Esophagus muscularis mucosa (tissue), 4 donors: ENCODE data around the gene ANKS1B. TPM values are rescaled to one million over a fixed set of nuclear protein-coding genes. Genes with fewer than 3 reads are reported as not detected.

Experiments
- DNase-seq: peaks from one replicate; pipeline ENCODE4 v3.0.0-alpha.2; 2017; ENCODE audit errors: extremely low spot score
- H3K27ac ChIP-seq, 4 donors: fragments of 200-600 bp; sonication (generic); replicated peaks in 1 of 4; 1 replicate in 3 of 4; 2 replicates in 1 of 4; pipeline ENCODE4 v1.5.1; 2016 to 2019; ENCODE audit warnings: mild to moderate bottlenecking in 1 of 4
- H3K27me3 ChIP-seq, 4 donors: fragments of 200-600 bp; sonication (generic); one replicate each; pipeline versions ENCODE4 v1.5.1 to v1.6.0; 2016 to 2019
- H3K36me3 ChIP-seq, 4 donors: fragments of 200-600 bp; sonication (generic); one replicate each; pipeline ENCODE4 v1.5.1; 2016 to 2019
- H3K4me1 ChIP-seq, 4 donors: fragments of 200-600 bp; sonication (generic); one replicate each; pipeline ENCODE4 v1.5.1; 2016 to 2019
- H3K4me3 ChIP-seq, 4 donors: fragments of 200-600 bp; sonication (generic); 1 replicate in 2 of 4; 2 replicates in 2 of 4; pipeline ENCODE4 v1.5.1; 2016 to 2019; ENCODE audit warnings: mild to moderate bottlenecking in 4 of 4, moderate library complexity in 1 of 4
- H3K9me3 ChIP-seq, 4 donors: fragments of 200-600 bp; sonication (generic); 1 replicate in 3 of 4; 2 replicates in 1 of 4; pipeline ENCODE4 v1.5.1; 2016 to 2019
- CTCF ChIP-seq, 3 experiments: fragments of 200-600 bp in 2 of 3; fragments of 450-650 bp in 1 of 3; sonication (generic) in 2 of 3; IDR thresholded peaks; one replicate each; pipeline ENCODE4 v1.5.1; 2017 to 2019; ENCODE audit warnings: antibody characterized with exemption in 3 of 3, mild to moderate bottlenecking in 2 of 3, moderate library complexity in 1 of 3
- EP300 ChIP-seq: sonication (generic); formaldehyde crosslinking; IDR thresholded peaks from one replicate; pipeline ENCODE4 v1.6.1; 2017; ENCODE audit warnings: antibody characterized with exemption
- POLR2A ChIP-seq: fragments of 450-650 bp; IDR thresholded peaks from one replicate; pipeline ENCODE4 v1.6.1; 2017; ENCODE audit warnings: antibody characterized with exemption, moderate library complexity, mild to moderate bottlenecking, low read depth
- POLR2AphosphoS5 ChIP-seq, 2 donors: sonication (generic); formaldehyde crosslinking; IDR thresholded peaks; one replicate each; pipeline ENCODE4 v1.6.1; 2017; ENCODE audit warnings: antibody characterized with exemption in 2 of 2
- WGBS: methylation state at CpG from one replicate; pipeline ENCODE4 v1.1.5; 2018; 5-methylcytosine and 5-hydroxymethylcytosine counted together
- intact Hi-C: fragments of 100-400 bp; cut with DNase I; formaldehyde crosslinking; loops from one replicate; pipeline ENCODE4 v1.15.1; 2023
- total RNA-seq, 4 donors: library from RNA; depleted of rRNA; stranded (reverse); fragments of >200 nt; gene quantifications; one replicate each; pipeline versions ENCODE4 v1.1.0 to v1.2.1, GENCODE V29; 2016

Gene ANKS1B
- total RNA-seq, 4 donors from 2014 or later: 20.4 to 28.7 (median 21.6) TPM

- TF ChIP-seq EP300 (no peak), POLR2AphosphoS5 (IDR thresholded peaks at IDR 0.05) (no peak), CTCF (IDR thresholded peaks at IDR 0.05) (no peak), POLR2A (no peak)
- WGBS: 37% methylated on average over 2 of the region's 2 CpGs
- H3K36me3 ChIP-seq: no peaks in the 10 kb centered on the region
Measured at GRCh38 chr12:99133401-99133800, 851.3 kb downstream of the ANKS1B start.

GRCh38 chr12:99131751-99132199 lies 853.0 kb downstream of the ANKS1B start:
- intact Hi-C loops: no loop called here
- H3K4me3 ChIP-seq: no peak overlapping the region
- no peak overlapping the region for H3K27ac ChIP-seq
- WGBS: 20% methylated on average over 7 of the region's 7 CpGs
- no peaks in the 10 kb centered on the region for H3K36me3 ChIP-seq
- no peaks in the 10 kb centered on the region for H3K27me3 ChIP-seq
- TF ChIP-seq POLR2A (no peak), POLR2AphosphoS5 (IDR thresholded peaks at IDR 0.05) (no peak), EP300 (no peak), CTCF (IDR thresholded peaks at IDR 0.05) (no peak)
- H3K9me3 ChIP-seq: no peaks in the 10 kb centered on the region
- no peak for DNase-seq
- H3K4me1 ChIP-seq: peaks cover 0 to 16% (median 2%) of the 10 kb centered on the region in 4 donors

More at GRCh38 chr12:99133401-99133800, 851.3 kb downstream of the ANKS1B start:
- no peak for DNase-seq
- H3K9me3 ChIP-seq: no peaks in the 10 kb centered on the region
- H3K27me3 ChIP-seq: no peaks in the 10 kb centered on the region
- H3K27ac ChIP-seq: no peak overlapping the region
- H3K4me3 ChIP-seq: no peak overlapping the region
- peaks cover 0 to 16% (median 3%) of the 10 kb centered on the region in 4 donors for H3K4me1 ChIP-seq
- intact Hi-C loops: no loop called here

GRCh38 chr12:99130808-99131553 lies 853.8 kb downstream of the ANKS1B start:
- Histone ChIP-seq H3K9me3 (no peaks in the 10 kb centered on the region), H3K27me3 (no peaks in the 10 kb centered on the region), H3K4me3 (peak overlapping the region in 3 of 4 donors; percentile 13 to 37 (median 22)), H3K36me3 (no peaks in the 10 kb centered on the region), H3K4me1 (peaks cover 0 to 14% (median 2%) of the 10 kb centered on the region in 4 donors), H3K27ac (peak overlapping the region in 1 of 4 donors; percentile 26)
- intact Hi-C loops: no loop called here
- no peak for DNase-seq
- no peak for TF ChIP-seq CTCF (IDR thresholded peaks at IDR 0.05)
- no peak for TF ChIP-seq POLR2A
- no peak for TF ChIP-seq EP300
- no peak for TF ChIP-seq POLR2AphosphoS5 (IDR thresholded peaks at IDR 0.05)
- 64% methylated on average over 3 of the region's 3 CpGs for WGBS

GRCh38 chr12:99128246-99128802 lies 856.4 kb downstream of the ANKS1B start:
- Histone ChIP-seq H3K27me3 (no peaks in the 10 kb centered on the region), H3K4me3 (no peak overlapping the region), H3K36me3 (no peaks in the 10 kb centered on the region), H3K9me3 (no peaks in the 10 kb centered on the region), H3K4me1 (peaks cover 0 to 5% (median 2%) of the 10 kb centered on the region in 4 donors), H3K27ac (no peak overlapping the region)
- WGBS: 86% methylated on average over 1 of the region's 1 CpG
- TF ChIP-seq EP300 (no peak), POLR2AphosphoS5 (IDR thresholded peaks at IDR 0.05) (no peak), POLR2A (no peak), CTCF (IDR thresholded peaks at IDR 0.05) (no peak)
- no peak for DNase-seq
- intact Hi-C loops: no loop called here
